ENCODE measurements around the gene KCNMB4.

DNA sequence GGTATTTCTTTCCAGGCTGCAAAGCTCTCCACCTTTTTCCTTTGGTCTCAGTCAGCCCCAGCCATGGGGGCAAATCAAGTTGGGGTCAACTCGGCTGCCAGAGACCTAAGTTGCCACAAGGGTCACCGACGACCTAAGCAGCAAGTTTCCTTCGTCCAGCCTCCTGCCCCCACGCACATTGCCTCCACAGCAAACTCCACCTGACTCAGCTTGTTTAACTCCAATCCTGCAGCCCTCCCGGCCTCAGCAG lies 767 bp upstream of the KCNMB4 start:
- TF ChIP-seq, protein P1, sequence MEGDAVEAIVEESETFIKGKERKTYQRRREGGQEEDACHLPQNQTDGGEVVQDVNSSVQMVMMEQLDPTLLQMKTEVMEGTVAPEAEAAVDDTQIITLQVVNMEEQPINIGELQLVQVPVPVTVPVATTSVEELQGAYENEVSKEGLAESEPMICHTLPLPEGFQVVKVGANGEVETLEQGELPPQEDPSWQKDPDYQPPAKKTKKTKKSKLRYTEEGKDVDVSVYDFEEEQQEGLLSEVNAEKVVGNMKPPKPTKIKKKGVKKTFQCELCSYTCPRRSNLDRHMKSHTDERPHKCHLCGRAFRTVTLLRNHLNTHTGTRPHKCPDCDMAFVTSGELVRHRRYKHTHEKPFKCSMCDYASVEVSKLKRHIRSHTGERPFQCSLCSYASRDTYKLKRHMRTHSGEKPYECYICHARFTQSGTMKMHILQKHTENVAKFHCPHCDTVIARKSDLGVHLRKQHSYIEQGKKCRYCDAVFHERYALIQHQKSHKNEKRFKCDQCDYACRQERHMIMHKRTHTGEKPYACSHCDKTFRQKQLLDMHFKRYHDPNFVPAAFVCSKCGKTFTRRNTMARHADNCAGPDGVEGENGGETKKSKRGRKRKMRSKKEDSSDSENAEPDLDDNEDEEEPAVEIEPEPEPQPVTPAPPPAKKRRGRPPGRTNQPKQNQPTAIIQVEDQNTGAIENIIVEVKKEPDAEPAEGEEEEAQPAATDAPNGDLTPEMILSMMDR (IDR thresholded peaks at IDR 0.05) = no peak
- no peak for TF ChIP-seq POLR2A (IDR thresholded peaks at IDR 0.05)

Measured in right lobe of liver (tissue), 4 donors.